ENCODE data around the gene RPS6KA1. TPM values are rescaled to one million over a fixed set of nuclear protein-coding genes. Genes with fewer than 3 reads are reported as not detected.
"Not testable (repeated sequence)": the region's sequence is repeated elsewhere in the genome, so short reads cannot be mapped to it uniquely, and the experiment has no call there.

The RPS6KA1 gene
- polyA plus RNA-seq, 4 donors: 20.2 to 24.2 (median 21.1) TPM

DNA sequence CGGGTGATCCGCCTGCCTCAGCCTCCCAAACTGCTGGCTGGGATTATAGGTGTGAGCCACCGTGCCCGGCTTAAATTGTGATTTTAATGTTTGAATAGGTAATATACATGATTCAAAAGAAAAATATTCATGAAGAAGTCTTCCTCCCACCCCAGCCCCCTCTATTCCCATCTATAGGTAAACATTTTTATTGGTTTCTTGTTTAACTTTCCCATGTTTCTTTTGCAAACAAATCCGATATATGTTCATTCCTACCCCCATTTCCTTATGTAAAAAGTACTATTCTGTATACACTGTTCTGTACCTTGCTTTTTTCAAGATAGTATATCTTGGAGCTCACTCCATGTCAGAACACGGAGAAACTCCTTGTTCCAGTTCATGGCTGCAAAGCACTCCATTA lies 23.2 kb downstream of the RPS6KA1 start:
- no peak for DNase-seq (ENCODE audit: low read depth in 4 of 4, low spot score in 3 of 4)

DNA sequence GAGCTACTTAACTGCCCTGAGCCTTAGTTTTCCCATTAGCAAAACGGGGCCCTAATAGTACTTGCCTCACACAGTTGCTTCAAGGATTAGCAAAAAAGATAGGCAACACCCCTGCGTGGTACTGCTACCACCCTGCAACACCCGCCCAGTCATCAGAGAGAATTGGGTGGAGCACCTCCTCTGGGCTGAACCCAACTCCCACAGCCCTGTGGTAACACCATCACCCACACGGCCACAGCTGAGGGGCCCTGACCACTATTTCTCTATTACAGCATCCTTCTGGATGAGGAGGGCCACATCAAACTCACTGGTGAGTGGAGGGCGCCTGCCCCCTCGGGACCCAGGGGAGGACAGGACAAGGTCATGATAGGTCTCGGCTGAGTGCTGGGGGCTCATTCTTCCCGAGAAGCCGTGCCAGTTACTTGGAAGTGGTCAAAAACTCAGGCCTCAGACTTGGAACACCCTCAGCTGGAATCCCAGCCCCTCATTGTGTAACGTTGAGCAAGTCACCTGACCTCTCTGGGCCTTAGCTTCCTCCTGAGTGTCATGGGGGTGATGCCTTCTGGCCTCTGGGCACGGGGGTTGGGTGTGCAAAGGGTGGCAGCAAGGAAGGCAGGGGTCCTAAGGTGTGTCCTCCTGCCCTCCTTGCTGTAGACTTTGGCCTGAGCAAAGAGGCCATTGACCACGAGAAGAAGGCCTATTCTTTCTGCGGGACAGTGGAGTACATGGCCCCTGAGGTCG lies 24.6 kb downstream of the RPS6KA1 start:
- DNase-seq (ENCODE audit: low read depth in 4 of 4, low spot score in 3 of 4): no peak

DNA sequence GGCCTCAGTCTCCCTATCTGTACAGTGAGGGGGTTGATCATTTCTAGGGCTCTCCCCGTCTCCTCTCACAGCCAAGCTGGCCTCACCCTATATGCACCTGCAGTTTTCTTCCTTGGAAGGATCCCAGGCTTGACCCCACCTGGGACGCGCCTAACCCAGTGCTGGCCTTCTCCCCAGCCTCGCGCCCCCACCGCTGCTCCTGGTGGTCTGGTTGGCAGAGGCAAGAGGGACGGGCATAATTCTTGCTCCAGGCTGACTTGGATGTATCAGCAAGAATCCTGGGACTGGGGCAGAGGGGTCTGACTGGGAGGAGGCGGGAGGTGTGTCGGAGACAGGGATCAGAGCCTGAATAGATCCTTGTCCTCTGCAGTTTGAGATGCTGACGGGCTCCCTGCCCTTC lies 25.2 kb downstream of the RPS6KA1 start:
- no peak for DNase-seq (ENCODE audit: low read depth in 4 of 4, low spot score in 3 of 4)

DNA sequence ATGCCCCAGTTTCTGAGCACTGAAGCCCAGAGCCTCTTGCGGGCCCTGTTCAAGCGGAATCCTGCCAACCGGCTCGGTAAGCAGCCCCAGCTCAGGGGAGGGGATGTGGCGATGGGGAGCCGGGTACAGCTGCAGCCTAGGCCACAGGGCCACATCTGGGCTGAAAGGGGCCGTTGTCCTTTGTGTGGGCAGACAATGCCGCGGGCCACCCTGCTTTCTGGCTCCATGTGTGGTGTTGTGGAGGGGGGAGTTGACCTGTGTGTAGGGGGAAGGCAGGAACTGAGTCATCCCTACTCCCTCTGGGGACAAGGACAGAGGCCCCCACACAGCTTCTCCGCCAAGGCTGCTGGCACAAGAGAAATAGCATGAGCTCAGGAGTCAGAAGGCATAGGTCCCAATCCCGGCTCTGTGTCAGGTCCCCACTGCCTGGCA lies 26.0 kb downstream of the RPS6KA1 start:
- DNase-seq (ENCODE audit: low read depth in 4 of 4, low spot score in 3 of 4): no peak

DNA sequence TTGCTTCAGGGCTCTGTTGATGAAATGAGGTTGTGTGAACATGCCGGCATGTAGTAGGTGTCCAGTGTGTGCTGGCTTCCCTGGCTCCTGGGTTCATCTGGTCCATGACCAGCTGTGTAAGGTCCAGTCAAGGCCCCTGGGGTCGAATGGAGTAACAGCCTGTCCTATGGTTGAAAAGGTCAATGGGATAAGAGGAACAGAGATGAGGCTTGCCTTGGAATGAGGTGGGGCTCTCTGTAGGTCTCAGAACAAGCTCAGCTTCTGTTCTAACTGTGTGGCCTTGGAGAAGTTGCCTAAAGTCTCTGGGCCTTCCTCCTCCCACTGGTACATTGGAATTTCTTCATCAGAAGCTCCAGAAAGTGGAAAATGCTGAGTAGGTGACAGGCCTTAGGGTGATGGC lies 26.6 kb downstream of the RPS6KA1 start:
- no peak for DNase-seq (ENCODE audit: low read depth in 4 of 4, low spot score in 3 of 4)

DNA sequence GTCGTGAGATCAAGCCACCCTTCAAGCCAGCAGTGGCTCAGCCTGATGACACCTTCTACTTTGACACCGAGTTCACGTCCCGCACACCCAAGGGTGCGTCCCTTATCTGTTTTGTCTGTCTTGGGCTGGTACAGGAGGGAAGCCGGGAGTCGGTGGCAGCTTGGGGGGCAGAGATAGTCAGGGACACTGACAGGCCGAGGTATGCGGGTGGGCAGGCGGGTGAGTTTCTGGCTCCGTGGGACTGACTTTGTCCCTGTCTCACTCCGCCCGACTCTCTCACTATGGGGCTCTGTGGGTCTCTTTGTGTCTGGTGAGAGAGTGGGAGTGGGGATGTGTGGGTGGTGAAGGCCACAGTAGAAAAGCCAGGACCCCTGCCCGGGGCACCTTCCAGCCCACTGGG lies 27.4 kb downstream of the RPS6KA1 start:
- DNase-seq (ENCODE audit: low read depth in 4 of 4, low spot score in 3 of 4): no peak

DNA sequence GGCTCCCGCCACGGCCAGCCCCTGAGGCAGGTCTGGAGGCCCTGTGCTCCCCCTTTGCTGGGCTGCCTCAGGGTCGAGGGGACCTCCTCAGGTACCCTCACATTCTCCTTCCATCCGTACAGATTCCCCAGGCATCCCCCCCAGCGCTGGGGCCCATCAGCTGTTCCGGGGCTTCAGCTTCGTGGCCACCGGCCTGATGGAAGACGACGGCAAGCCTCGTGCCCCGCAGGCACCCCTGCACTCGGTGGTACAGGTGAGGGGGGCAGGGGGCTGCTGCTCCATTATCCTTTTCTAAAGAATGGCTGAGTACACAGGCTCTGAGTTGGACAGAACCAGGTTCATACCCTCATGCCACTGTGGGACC lies 29.1 kb downstream of the RPS6KA1 start:
- DNase-seq (ENCODE audit: low read depth in 4 of 4, low spot score in 3 of 4): no peak

DNA sequence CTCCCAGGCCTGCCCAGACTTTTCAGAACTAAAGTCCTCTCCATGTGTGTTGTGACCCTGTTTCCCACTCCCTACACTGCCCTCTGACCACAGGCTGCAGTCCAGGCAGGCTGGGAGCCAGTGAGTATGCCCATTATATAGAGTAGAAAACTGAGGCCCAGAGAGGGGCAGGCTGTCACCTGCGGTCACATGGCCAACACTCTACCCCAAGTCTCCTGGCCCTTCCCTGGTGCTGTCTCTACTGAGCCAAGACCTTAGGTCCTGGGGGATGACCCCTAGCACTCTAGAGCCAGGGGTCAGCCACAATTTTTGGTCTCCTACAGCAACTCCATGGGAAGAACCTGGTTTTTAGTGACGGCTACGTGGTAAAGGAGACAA lies 30.8 kb downstream of the RPS6KA1 start:
- no peak for DNase-seq (ENCODE audit: low read depth in 4 of 4, low spot score in 3 of 4)

DNA sequence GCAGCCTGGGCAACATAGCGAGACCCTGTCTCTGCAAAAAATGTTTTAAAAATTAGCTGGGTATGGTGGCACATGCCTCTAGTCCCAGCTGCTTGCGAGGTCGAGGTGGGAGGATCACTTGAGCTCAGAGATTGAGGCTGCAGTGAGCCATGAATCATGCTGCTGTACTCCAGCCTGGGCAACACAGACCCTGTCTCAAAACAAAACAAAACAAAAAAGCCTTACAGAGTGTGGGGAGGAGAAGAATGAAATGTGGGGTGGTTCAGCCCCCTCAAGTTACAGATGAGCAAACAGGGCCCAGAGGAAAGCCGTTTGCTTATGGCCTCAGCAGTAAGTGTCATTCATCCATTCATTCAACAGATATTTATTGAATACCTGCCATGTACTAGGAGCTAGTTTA lies 40.7 kb downstream of the RPS6KA1 start:
- DNase-seq (ENCODE audit: low read depth in 4 of 4, low spot score in 3 of 4): no peak

DNA sequence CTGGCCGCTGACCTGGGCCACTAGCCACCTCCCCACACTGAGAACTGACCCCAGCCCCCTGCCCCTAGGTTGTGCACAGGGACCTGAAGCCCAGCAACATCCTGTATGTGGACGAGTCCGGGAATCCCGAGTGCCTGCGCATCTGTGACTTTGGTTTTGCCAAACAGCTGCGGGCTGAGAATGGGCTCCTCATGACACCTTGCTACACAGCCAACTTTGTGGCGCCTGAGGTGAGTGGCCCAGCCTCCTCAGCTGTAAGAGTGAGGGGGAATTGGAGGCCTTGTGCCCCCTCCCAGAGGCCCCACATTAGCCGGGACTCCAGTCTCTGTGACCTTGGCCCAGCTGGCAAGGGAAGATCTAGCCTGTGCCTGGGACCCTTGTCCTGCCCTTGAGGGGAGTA lies 41.8 kb downstream of the RPS6KA1 start:
- DNase-seq (ENCODE audit: low read depth in 4 of 4, low spot score in 3 of 4): no peak

DNA sequence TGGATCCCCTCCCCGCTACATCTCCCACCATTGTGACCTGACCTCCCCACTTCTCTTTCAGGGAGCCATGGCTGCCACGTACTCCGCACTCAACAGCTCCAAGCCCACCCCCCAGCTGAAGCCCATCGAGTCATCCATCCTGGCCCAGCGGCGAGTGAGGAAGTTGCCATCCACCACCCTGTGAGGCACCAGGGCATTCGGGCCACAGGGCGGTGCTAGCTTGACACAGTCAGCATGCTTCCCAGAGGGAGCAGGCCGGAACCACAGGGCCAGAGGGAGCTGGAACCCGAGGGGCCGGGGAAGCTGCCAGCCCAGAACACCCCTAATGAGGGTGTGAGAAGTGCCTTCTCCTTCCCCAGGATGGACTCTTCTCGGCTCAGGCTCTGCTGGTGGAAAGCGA lies 44.5 kb downstream of the RPS6KA1 start:
- DNase-seq (ENCODE audit: low read depth in 4 of 4, low spot score in 3 of 4): no peak

DNA sequence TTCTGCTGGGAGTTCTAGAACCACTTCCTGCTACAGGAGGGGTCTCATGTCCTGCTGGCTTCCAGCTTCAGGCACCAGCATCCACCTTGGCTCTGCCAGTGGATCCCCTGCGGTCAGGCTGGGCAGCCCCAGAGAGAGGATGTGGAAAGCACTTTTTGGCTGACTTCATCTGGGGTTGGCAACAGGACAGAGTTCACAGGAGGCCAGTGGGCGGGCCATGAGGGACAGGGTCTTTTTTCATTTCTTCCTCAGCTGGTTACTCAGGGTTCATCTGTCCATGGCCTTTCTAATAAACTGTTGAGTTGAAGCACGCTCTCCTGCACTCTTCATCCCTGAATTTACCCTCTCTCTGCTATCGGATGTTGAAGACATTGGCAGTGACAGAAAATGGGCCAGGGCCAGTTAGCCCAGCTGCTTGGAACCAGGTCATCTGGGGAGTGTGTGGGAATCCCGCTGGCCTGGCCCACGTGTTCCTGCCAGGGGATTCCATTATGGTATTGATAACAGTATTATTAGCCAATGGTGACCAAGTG lies 45.2 kb downstream of the RPS6KA1 start:
- DNase-seq (ENCODE audit: low read depth in 4 of 4, low spot score in 3 of 4): no peak

DNA sequence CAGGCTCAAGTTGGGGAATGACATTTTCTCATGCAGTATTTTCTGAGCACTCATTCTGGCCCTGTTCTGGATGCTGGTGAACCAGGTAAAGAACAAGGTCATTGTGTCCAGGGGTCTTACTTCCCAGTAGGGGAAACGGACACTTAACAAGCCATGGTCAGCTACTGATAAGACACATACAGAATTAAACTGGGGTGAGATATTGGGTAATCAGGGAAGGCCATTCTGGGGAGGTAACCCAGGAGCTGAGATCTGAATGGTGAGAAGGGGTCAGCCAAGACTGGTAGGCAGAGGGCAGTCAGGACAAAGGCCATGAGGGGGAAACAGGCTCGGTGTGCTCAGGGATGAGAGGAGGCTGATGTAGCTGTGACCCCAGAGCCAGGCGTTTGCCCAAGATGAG lies 45.8 kb downstream of the RPS6KA1 start:
- no peak for DNase-seq (ENCODE audit: low read depth in 4 of 4, low spot score in 3 of 4)

DNA sequence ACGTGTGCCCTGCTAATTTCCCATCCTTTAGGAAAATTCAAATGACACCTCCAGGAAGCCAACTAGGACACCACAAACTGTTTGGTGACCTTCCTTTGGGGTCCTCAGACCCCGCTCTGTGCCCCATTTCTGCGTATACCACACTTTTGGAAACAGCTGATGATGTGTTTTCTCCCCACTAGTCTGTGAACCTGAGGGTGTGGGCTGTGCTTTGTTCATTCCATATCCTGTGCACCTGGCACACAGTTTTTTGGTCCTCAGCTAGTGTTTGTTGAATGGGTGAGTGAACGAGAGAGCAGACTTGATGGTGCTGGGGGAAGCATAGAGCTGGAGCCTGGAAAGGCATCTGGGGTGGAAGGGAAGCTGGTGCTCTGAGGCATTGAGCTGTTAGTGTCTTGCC lies 48.6 kb downstream of the RPS6KA1 start:
- DNase-seq (ENCODE audit: low read depth in 4 of 4, low spot score in 3 of 4): no peak

DNA sequence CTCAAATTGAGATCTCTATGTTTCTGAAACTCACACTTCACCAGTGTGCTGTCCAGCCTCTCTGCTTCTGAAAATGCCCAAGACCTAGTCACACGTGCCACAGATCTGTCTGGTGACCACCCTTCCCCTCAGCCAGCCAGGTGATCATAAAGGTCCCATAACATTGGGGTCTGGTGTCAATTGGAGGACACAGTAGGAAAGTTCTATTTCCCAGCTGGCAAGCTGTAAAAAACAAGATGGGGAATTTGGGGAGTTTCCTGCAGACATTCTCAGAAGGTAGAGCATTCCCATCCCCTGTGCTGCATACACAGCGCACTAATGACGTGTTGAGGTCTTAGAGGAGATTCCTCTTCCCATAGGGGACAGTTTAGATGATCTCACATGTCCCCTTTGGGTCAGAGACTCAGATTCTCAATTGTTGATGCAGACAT lies 50.1 kb downstream of the RPS6KA1 start:
- DNase-seq (ENCODE audit: low read depth in 4 of 4, low spot score in 3 of 4): no peak

DNA sequence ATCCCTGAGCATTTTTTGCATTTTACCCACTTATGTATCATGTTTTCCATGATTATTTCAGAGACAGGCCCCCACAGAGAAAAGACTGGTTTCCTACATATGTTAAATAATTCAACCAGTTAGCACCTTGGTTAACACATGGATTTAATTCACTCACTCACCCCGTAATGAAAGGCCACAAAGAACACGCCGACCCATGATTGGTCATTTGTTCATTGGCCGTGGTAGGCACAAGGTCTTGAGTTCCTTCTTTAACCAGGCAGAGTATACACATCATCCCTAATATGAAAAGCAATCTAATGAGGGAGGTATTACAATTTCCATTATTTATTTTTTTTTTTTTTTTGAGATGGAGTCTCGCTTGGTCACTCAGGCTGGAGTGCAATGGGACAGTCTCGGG lies 50.6 kb downstream of the RPS6KA1 start:
- no peak for DNase-seq (ENCODE audit: low read depth in 4 of 4, low spot score in 3 of 4)

DNA sequence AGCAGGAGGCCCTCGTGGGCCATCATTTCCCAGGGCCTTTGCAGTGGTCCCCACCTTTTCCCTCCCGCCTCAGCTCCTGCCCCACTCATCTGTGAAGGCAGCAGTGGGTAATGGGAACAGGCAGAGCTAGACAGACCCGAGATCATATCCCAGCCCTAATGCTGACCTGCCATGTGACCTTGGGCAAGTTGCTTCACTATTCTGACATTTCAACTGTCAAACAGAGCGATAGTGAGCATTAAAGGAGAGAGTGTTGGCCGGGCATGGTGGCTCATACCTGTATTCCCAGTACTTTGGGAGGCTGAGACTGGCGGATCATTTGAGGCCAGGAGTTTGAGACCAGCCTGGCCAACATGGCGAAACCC lies 51.7 kb downstream of the RPS6KA1 start:
- DNase-seq (ENCODE audit: low read depth in 4 of 4, low spot score in 3 of 4): no peak

DNA sequence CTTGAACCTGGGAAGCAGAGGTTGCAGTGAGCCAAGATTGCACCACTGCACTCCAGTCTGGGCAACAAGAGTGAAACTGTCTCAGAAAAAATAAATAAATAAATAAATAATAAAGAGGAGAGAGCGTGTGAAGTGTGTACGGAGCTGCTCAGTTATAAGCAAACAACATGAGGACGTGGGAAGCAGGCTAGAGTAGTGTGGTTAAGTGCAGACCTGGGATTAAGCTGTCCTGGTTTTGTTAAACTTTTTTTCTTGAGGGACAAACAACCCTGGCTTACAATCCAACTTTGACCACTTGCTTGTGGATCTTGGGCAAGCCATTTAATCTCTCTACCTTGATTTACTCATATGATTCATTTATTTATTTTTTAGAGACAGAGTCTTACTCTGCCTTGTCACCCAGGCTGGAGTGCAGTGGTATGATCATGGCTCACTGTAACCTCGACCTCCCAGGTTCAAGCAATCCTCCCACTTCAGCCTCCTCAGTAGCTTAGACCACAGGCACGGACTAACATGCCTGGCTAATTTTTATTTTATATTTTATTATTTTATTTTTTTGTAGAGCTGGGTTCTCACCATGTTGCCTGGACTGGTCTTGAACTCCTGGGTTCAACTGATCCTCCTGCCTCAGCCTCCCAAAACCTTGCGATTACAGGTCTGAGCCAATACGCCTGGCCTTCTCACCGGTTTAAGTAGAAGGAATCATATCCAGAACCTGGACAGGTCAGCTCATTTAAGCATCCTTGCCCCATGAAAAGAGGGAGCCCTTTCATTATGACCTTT lies 52.7 kb downstream of the RPS6KA1 start:
- DNase-seq (ENCODE audit: low read depth in 4 of 4, low spot score in 3 of 4): no peak

DNA sequence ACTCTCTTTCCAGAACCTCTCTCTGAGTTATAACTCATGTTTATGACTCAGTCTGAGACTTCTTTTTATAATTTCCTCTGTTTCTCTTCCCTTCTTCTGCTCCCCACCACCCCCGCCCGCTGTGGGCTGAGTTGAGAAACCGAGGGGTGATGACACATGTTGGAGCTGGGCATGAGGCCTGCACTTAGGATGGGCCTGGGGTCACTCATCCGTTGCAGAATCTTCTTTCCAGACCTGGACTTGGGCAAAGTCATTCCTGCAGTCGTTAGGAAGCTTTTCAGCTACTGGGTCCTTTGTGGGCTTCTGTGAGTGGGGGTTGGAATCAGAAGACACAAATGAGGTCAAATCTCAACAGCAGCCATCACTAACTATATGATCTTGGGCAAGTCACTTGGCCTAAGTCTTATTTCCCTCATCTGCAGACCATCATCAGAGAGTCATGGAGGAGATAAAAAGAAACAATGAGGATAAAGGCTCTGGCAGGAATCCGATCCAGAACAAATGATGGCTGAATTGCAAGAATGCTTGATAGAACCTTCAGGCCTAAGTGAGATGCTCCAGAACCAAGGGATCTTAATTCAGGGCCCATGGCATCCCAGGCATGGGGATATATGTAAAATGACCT lies 53.4 kb downstream of the RPS6KA1 start:
- DNase-seq (ENCODE audit: low read depth in 4 of 4, low spot score in 3 of 4): no peak

DNA sequence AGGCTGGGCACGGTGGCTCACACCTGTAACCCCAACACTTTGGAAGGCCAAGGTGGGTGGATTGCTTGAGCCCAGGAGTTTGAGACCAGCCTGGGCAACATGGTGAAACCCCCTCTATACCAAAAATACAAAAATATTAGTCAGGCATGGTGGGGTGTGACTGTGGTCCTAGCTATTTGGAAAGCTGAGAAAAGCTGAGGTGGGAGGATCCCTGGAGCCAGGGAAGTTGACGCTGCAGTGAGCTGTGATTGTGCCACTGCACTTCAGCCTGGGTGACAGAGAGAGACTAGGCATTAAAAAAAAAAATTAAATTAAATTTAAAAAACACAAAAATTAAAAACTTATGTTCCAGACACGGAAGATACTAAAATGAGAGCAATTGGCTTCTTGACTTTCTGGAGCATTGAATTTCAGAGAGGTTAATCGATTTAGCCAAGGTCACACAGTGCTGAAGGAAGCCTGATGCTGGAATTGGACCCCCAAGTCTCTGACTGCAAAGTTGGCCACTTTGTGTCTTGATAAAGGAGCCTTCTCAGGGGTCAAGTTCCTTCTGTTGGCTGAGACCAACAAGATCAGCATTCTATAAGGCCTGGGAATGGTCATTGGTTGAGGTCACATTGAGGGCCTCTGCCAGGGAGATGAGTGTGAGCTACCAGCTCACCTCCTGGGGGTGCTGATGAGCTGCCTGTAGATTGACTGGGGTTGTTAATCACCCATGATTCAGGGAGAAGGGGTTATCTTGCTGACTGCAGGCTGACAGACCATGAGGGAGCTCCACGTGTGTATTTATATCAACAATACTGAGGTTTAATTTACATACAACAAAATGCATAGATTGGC lies 54.3 kb downstream of the RPS6KA1 start:
- no peak for DNase-seq (ENCODE audit: low read depth in 4 of 4, low spot score in 3 of 4)

DNA sequence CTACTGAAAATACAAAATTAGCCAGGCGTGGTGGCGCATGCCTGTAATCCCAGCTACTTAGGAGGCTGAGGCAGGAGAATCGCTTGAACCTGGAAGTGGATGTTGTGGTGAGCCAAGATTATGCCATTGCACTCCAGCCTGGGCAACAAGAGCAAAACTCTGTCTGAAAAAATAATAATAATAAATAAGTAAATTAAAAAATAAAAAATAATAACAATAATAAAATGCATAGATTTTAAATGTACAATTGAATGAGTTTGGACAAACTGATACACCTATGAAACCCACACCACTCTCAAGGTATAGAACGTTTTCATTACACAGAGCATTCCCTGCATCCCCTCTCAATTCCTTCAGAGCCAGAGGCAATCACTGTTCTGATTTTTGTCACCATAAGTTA lies 55.0 kb downstream of the RPS6KA1 start:
- not testable (repeated sequence) for DNase-seq (ENCODE audit: low read depth in 4 of 4, low spot score in 3 of 4)

Measured in right renal pelvis (tissue), 4 donors.